ENCODE measurements around the gene EPSTI1. TPM values are rescaled to one million over a fixed set of nuclear protein-coding genes. Genes with fewer than 3 reads are reported as not detected.

Gene EPSTI1
- total RNA-seq, 1 donor from 2014 or later = not detected

DNA sequence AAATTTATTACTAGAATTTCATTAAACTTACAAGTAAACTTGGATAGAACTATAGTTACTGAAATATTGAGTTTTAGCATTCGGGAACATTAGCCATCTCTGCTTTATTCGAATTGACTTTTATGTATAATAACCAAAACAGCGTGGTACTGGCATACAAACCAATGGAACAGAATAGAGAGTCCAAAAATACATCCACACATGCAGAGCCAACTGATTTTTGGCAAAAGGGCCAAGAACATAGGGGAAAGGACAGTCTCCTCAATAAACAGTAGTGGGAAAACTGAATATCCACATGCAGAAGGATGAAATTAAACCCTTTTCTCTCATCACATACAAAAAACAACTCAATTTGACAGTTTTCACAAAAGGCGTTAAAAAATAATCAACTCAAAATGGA is 84.3 kb downstream of the EPSTI1 start:
- Mint-ChIP-seq H3K4me3 (no peak overlapping the region), H3K4me1 (no peaks in the 10 kb centered on the region), H3K27me3 (ENCODE audit: low read depth) (no peaks in the 10 kb centered on the region), H3K27ac (ENCODE audit: unreplicated experiment) (no peak overlapping the region), H3K36me3 (ENCODE audit: low read depth) (no peaks in the 10 kb centered on the region), H3K9me3 (peaks cover 4% of the 10 kb centered on the region)
- TF ChIP-seq, protein P1, sequence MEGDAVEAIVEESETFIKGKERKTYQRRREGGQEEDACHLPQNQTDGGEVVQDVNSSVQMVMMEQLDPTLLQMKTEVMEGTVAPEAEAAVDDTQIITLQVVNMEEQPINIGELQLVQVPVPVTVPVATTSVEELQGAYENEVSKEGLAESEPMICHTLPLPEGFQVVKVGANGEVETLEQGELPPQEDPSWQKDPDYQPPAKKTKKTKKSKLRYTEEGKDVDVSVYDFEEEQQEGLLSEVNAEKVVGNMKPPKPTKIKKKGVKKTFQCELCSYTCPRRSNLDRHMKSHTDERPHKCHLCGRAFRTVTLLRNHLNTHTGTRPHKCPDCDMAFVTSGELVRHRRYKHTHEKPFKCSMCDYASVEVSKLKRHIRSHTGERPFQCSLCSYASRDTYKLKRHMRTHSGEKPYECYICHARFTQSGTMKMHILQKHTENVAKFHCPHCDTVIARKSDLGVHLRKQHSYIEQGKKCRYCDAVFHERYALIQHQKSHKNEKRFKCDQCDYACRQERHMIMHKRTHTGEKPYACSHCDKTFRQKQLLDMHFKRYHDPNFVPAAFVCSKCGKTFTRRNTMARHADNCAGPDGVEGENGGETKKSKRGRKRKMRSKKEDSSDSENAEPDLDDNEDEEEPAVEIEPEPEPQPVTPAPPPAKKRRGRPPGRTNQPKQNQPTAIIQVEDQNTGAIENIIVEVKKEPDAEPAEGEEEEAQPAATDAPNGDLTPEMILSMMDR (conservative IDR thresholded peaks at IDR 0.05) = no peak
- no peak for DNase-seq (ENCODE audit: low read depth, low spot score)

DNA sequence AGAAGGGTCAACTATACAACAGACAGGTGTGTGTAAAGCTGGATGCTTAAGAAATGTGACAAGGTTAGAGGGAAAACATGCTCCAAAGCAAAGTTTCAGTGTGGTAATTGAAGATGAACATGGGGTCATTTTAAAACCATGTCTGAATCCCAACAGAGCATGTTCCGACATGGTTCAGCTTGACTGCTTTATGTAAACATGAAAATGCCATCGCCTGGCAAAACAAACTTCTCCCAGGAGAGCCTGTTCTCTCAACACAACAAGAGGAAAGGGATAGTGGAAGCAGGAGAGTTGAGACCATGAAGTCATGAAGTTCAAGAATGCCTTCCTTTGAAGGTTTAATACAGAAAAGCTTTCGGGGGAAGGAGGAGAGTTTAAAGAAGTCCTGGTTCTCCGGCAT is 85.8 kb downstream of the EPSTI1 start:
- Mint-ChIP-seq H3K27me3 (ENCODE audit: low read depth) (no peaks in the 10 kb centered on the region), H3K9me3 (peaks cover 4% of the 10 kb centered on the region), H3K36me3 (ENCODE audit: low read depth) (no peaks in the 10 kb centered on the region), H3K4me3 (no peak overlapping the region), H3K27ac (ENCODE audit: unreplicated experiment) (no peak overlapping the region), H3K4me1 (no peaks in the 10 kb centered on the region)
- DNase-seq (ENCODE audit: low read depth, low spot score) = no peak
- TF ChIP-seq, protein P1 (conservative IDR thresholded peaks at IDR 0.05) = no peak

DNA sequence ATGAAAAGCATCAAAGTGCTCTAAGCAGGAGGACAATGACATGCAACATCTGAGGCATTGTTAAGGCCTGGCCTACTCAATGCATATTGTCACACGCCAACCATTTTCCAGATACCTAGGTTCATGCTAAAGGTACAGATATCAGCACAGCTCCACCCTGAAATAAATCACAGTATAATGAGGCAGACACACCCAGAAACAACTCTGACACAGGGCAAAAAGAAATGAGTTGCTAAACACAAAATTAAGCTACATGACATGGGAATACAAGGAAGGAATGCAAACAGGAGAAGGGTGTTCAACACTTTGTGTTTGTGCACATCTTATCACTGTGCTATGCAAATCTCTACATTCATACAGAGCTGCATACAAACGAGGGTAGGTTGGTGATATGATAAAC is 86.5 kb downstream of the EPSTI1 start:
- no peaks in the 10 kb centered on the region for H3K36me3 Mint-ChIP-seq (ENCODE audit: low read depth)
- no peaks in the 10 kb centered on the region for H3K27me3 Mint-ChIP-seq (ENCODE audit: low read depth)
- no peak overlapping the region for H3K4me3 Mint-ChIP-seq
- H3K27ac Mint-ChIP-seq (ENCODE audit: unreplicated experiment) = no peak overlapping the region
- peaks cover 4% of the 10 kb centered on the region for H3K9me3 Mint-ChIP-seq
- TF ChIP-seq, protein P1 (conservative IDR thresholded peaks at IDR 0.05) = no peak
- DNase-seq (ENCODE audit: low read depth, low spot score) = no peak
- H3K4me1 Mint-ChIP-seq = no peaks in the 10 kb centered on the region

DNA sequence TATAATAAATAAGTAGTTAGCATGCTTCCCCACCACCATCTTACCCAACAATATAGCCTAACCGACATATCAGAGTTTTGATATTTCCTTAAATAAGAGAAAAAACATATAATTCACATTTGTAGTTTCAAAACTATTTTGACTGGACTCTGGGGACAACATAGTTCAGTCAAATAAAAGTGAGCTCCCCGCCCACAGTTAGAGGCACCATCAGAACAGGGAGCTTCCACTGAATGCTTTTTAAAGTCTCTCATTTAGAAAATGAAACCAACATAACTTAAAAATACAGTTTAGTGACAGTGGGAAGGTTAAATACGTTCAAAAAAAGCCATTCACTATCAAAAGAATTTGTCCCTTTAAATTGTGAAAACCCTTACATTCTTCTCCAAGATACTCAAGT is 92.8 kb downstream of the EPSTI1 start:
- TF ChIP-seq, protein P1 (conservative IDR thresholded peaks at IDR 0.05) = no peak
- H3K4me3 Mint-ChIP-seq = no peak overlapping the region
- no peaks in the 10 kb centered on the region for H3K27me3 Mint-ChIP-seq (ENCODE audit: low read depth)
- DNase-seq (ENCODE audit: low read depth, low spot score) = no peak
- no peak overlapping the region for H3K27ac Mint-ChIP-seq (ENCODE audit: unreplicated experiment)
- H3K36me3 Mint-ChIP-seq (ENCODE audit: low read depth) = no peaks in the 10 kb centered on the region
- H3K4me1 Mint-ChIP-seq = no peaks in the 10 kb centered on the region
- H3K9me3 Mint-ChIP-seq = no peaks in the 10 kb centered on the region

DNA sequence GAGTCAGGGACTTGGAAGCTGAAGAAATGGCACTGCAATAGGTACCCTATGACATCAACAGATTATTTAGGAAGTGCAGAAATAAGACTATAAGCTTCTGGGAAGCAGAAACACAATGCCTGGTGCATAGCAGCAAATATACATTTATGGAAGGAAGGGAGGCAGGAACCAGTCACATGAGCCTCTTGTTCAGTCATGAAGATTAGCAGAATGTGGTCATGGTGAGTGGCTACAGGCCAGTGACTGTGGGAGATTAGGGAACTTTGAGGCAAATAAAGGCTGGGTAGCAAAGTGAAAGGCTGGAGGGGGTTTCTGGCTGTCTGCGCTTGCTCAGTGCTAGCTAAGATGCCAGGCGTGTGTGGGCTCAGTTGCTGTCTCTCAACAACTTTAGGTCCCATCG is 96.3 kb downstream of the EPSTI1 start:
- H3K4me1 Mint-ChIP-seq = no peaks in the 10 kb centered on the region
- H3K9me3 Mint-ChIP-seq = no peaks in the 10 kb centered on the region
- no peak overlapping the region for H3K27ac Mint-ChIP-seq (ENCODE audit: unreplicated experiment)
- H3K27me3 Mint-ChIP-seq (ENCODE audit: low read depth) = no peaks in the 10 kb centered on the region
- H3K36me3 Mint-ChIP-seq (ENCODE audit: low read depth) = no peaks in the 10 kb centered on the region
- TF ChIP-seq, protein P1 (conservative IDR thresholded peaks at IDR 0.05) = no peak
- no peak overlapping the region for H3K4me3 Mint-ChIP-seq
- DNase-seq (ENCODE audit: low read depth, low spot score) = no peak

DNA sequence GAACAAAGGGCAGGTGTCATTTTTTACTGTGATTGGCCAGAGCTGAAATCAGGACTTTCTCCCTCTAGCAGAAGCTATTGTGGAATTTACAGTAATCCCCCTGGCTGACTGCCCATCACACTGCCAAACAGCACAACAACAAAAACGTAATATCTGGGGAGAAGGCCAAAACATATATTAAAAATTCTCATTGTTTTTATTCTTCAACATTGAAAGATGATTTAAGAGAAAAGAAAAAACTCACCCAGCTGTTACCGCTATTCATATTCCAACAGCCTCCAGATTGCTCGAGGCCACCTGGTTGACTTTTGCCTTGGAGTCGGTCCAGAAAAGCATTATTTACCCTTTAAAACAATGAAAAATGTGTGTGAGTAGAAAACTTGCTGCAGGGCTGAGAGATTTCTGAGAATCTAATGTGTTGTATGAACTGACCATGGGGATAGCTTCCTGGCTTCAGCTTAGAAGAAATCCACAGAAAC is 97.2 kb downstream of the EPSTI1 start:
- no peaks in the 10 kb centered on the region for H3K27me3 Mint-ChIP-seq (ENCODE audit: low read depth)
- no peak for DNase-seq (ENCODE audit: low read depth, low spot score)
- TF ChIP-seq, protein P1 (conservative IDR thresholded peaks at IDR 0.05) = no peak
- no peak overlapping the region for H3K4me3 Mint-ChIP-seq
- no peaks in the 10 kb centered on the region for H3K4me1 Mint-ChIP-seq
- no peaks in the 10 kb centered on the region for H3K36me3 Mint-ChIP-seq (ENCODE audit: low read depth)
- no peaks in the 10 kb centered on the region for H3K9me3 Mint-ChIP-seq
- H3K27ac Mint-ChIP-seq (ENCODE audit: unreplicated experiment) = no peak overlapping the region
